ENCODE measurements around the gene FDPS. TPM values are rescaled to one million over a fixed set of nuclear protein-coding genes. Genes with fewer than 3 reads are reported as not detected.
A peak's percentile ranks its signal among the peaks of the same experiment; 100 is the strongest.

The FDPS gene
- total and polyA plus RNA-seq, 2 donors (not counting 3 experiments of a cell fraction or from before 2014, with no cell fraction given) = 630 to 646 TPM

DNA sequence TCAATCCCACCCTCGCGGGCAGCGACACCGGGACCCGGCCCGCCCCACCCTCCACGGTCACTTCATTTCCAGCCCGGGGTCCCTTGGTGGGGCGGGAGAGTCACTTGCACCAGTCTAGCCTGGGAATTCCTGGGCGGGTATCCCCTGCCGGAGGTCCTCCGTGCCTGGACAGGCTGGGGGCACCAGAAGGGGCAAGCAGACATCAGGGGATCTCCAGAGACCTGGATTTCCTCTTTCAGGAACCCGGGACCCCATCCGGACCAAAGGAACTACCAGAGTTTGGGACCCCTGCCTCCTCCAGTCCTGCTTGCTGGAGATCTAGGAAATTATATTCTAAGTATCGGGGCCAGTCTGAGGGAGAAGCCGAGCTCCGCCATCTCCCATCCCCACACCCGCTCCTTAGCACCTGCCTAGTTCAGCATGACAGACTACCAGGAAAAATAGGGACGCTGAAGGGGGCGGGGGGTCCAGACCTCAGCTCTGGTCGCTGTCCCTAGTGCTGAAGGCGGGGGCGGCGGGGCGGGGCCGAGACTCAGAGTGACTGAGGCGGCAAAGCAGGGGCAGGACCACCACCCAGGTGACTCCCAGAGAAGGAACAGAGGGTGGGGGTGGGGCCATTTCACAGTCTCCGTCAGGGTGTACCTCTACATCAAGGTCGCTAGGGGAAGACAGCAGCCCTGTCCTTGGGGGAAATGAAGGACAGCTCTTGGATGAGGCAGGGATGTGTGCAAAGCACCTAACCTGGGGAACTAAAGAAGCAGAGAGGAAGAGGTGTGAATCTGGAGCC lies 30.6 kb upstream of the FDPS start:
- POLR2A ChIA-PET = no interaction called here
- no peaks in the 10 kb centered on the region for H3K36me3 ChIP-seq (ENCODE audit: control insufficient read depth in 2 of 2, extremely low read depth in 1 of 2, insufficient read depth in 2 of 2, low read length in 2 of 2)
- intact Hi-C loops (cut with micrococcal nuclease) (loop anchor here (1.0 kb wide), 3 partner anchors 16 to 45 kb away; partner anchors contain the start of genes FDPS and SCAMP3), dilution Hi-C loops (cut with MboI; ENCODE audit: extremely low pct_ligation_motif_present, low sequenced_read_pairs) (no loop called here)
- BruUV-seq (replicated peaks) = no TSS peak
- peak overlapping the region; percentile 67 for H3K4me2 ChIP-seq (ENCODE audit: insufficient read depth, low read length)
- H3K9me3 ChIP-seq (replicated peaks; ENCODE audit: control insufficient read depth, insufficient read depth, low read length) = no peaks in the 10 kb centered on the region
- FAIRE-seq (peak; percentile 15), DNase-seq (ENCODE audit: low read depth, low spot score) (peak; percentile 33)
- TF ChIP-seq, protein P1, sequence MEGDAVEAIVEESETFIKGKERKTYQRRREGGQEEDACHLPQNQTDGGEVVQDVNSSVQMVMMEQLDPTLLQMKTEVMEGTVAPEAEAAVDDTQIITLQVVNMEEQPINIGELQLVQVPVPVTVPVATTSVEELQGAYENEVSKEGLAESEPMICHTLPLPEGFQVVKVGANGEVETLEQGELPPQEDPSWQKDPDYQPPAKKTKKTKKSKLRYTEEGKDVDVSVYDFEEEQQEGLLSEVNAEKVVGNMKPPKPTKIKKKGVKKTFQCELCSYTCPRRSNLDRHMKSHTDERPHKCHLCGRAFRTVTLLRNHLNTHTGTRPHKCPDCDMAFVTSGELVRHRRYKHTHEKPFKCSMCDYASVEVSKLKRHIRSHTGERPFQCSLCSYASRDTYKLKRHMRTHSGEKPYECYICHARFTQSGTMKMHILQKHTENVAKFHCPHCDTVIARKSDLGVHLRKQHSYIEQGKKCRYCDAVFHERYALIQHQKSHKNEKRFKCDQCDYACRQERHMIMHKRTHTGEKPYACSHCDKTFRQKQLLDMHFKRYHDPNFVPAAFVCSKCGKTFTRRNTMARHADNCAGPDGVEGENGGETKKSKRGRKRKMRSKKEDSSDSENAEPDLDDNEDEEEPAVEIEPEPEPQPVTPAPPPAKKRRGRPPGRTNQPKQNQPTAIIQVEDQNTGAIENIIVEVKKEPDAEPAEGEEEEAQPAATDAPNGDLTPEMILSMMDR (IDR thresholded peaks at IDR 0.05; ENCODE audit: extremely low read depth in 1 of 2, insufficient read depth in 1 of 2, low read depth in 1 of 2, low read length in 2 of 2) = peak; percentile 4 to 16
- no peak for TF ChIP-seq GATA2 (IDR thresholded peaks at IDR 0.05; ENCODE audit: insufficient read depth, insufficient read length, low read depth, low read length)
- CTCF ChIA-PET = interaction anchor here (0.6 to 1.2 kb wide), 7 partner anchors 19 to 45 kb away, joined by 3 to 12 read pairs (median 5); partner anchors contain the start of genes FDPS and RUSC1
- H3K79me2 ChIP-seq (ENCODE audit: control insufficient read depth, insufficient read depth, low read length) = no peaks in the 10 kb centered on the region
- peak overlapping the region; percentile 15 to 68 (median 53) for H3K4me3 ChIP-seq (replicated peaks in 1 of 3; ENCODE audit: insufficient read depth in 1 of 3, low read depth in 1 of 3, low read length in 3 of 3)
- H2AFZ ChIP-seq (ENCODE audit: low read depth, low read length) = peak overlapping the region; percentile 89
- peaks cover 0 to 2% of the 10 kb centered on the region in 2 experiments for H3K27me3 ChIP-seq (ENCODE audit: control insufficient read depth in 2 of 2, insufficient read depth in 2 of 2, low read length in 2 of 2)
- H3K4me1 ChIP-seq (ENCODE audit: control insufficient read depth, extremely low read depth, insufficient read depth, low read length) = peaks cover 13% of the 10 kb centered on the region
- H3K27ac ChIP-seq (ENCODE audit: insufficient read depth, low read depth, low read length) = no peak overlapping the region
- H3K9me1 ChIP-seq (replicated peaks; ENCODE audit: control insufficient read depth, extremely low read depth, insufficient read depth, low read length) = no peaks in the 10 kb centered on the region
- H3K9ac ChIP-seq (replicated peaks; ENCODE audit: extremely low read depth, insufficient read depth, low read length) = no peak overlapping the region
- no peaks in the 10 kb centered on the region for H4K20me1 ChIP-seq (replicated peaks; ENCODE audit: control insufficient read depth, extremely low read depth, insufficient read depth, low read length)

DNA sequence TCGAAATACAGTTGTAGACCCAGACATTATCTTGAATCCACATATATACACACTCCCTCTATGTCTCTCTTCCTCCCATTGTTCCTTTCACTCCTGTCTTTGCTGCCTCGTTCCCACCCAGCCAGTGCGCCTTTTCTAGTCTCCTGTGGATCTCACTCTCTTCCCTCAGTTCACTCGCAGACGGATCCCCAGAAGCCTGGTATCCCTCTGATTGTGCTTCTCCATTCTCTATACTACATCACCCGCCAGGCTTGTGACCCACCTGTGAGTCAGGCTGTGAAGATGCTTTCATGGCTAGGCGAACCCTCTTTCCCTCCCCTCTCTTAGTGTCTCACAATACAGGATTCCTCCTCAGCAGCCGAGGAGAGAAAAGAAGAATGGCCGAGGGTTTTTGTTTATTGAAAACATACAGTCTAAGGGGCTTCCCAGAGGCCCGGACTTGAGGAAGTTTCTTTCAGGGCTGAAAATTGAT lies 29.9 kb upstream of the FDPS start:
- H4K20me1 ChIP-seq (replicated peaks; ENCODE audit: control insufficient read depth, extremely low read depth, insufficient read depth, low read length) = no peaks in the 10 kb centered on the region
- ChIA-PET CTCF (interaction anchor here (0.8 to 1.2 kb wide), 6 partner anchors 21 to 44 kb away, joined by 3 to 12 read pairs (median 5); partner anchors contain the start of genes FDPS and RUSC1), POLR2A (no interaction called here)
- no TSS peak for BruUV-seq (replicated peaks)
- DNase-seq (ENCODE audit: low read depth, low spot score) = no peak
- intact Hi-C loops (cut with micrococcal nuclease) = no loop called here
- H3K79me2 ChIP-seq (ENCODE audit: control insufficient read depth, insufficient read depth, low read length) = no peaks in the 10 kb centered on the region
- H3K9ac ChIP-seq (replicated peaks; ENCODE audit: extremely low read depth, insufficient read depth, low read length) = no peak overlapping the region
- dilution Hi-C loops (cut with MboI; ENCODE audit: extremely low pct_ligation_motif_present, low sequenced_read_pairs) = no loop called here
- TF ChIP-seq MYC (IDR thresholded peaks at IDR 0.05; ENCODE audit: low read depth, low read length) (no peak), POLR2A (IDR thresholded peaks at IDR 0.05; ENCODE audit: low read depth, low read length) (no peak), EZH2 (IDR thresholded peaks at IDR 0.05; ENCODE audit: borderline replicate concordance, low read depth, low read length, severe bottlenecking) (no peak), JUN (IDR thresholded peaks at IDR 0.05; ENCODE audit: borderline replicate concordance, insufficient read depth, insufficient read length, low read depth) (no peak), POLR2AphosphoS5 (IDR thresholded peaks at IDR 0.05; ENCODE audit: insufficient read depth, low read depth, low read length) (no peak), GATA2 (IDR thresholded peaks at IDR 0.05; ENCODE audit: insufficient read depth, insufficient read length, low read depth, low read length) (no peak), FOS (IDR thresholded peaks at IDR 0.05; ENCODE audit: borderline replicate concordance, insufficient read depth, low read length) (no peak)
- TF ChIP-seq, protein P1 (IDR thresholded peaks at IDR 0.05; ENCODE audit: extremely low read depth in 1 of 2, insufficient read depth in 1 of 2, low read depth in 1 of 2, low read length in 2 of 2) = no peak
- TF ChIP-seq, protein P2, sequence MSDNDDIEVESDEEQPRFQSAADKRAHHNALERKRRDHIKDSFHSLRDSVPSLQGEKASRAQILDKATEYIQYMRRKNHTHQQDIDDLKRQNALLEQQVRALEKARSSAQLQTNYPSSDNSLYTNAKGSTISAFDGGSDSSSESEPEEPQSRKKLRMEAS (IDR thresholded peaks at IDR 0.05; ENCODE audit: insufficient read depth, insufficient read length) = no peak
- H2AFZ ChIP-seq (ENCODE audit: low read depth, low read length) = no peak overlapping the region
- no peak overlapping the region for H3K4me3 ChIP-seq (replicated peaks in 1 of 3; ENCODE audit: insufficient read depth in 1 of 3, low read depth in 1 of 3, low read length in 3 of 3)
- peaks cover 11% of the 10 kb centered on the region for H3K4me1 ChIP-seq (ENCODE audit: control insufficient read depth, extremely low read depth, insufficient read depth, low read length)
- no peaks in the 10 kb centered on the region for H3K36me3 ChIP-seq (ENCODE audit: control insufficient read depth in 2 of 2, extremely low read depth in 1 of 2, insufficient read depth in 2 of 2, low read length in 2 of 2)
- H3K4me2 ChIP-seq (ENCODE audit: insufficient read depth, low read length) = peak overlapping the region; percentile 22
- H3K27ac ChIP-seq (ENCODE audit: insufficient read depth, low read depth, low read length) = no peak overlapping the region
- FAIRE-seq = no peak
- H3K27me3 ChIP-seq (ENCODE audit: control insufficient read depth in 2 of 2, insufficient read depth in 2 of 2, low read length in 2 of 2) = peaks cover 0 to 2% of the 10 kb centered on the region in 2 experiments
- no peaks in the 10 kb centered on the region for H3K9me1 ChIP-seq (replicated peaks; ENCODE audit: control insufficient read depth, extremely low read depth, insufficient read depth, low read length)
- H3K9me3 ChIP-seq (replicated peaks; ENCODE audit: control insufficient read depth, insufficient read depth, low read length) = no peaks in the 10 kb centered on the region

Data from endothelial cell of umbilical vein (primary cell).